ENCODE data around the gene C17orf78. TPM values are rescaled to one million over a fixed set of nuclear protein-coding genes. Genes with fewer than 3 reads are reported as not detected.
"Not testable (repeated sequence)": the region's sequence is repeated elsewhere in the genome, so short reads cannot be mapped to it uniquely, and the experiment has no call there.

C17orf78 gene
- total and polyA plus RNA-seq, 4 donors: not detected

DNA sequence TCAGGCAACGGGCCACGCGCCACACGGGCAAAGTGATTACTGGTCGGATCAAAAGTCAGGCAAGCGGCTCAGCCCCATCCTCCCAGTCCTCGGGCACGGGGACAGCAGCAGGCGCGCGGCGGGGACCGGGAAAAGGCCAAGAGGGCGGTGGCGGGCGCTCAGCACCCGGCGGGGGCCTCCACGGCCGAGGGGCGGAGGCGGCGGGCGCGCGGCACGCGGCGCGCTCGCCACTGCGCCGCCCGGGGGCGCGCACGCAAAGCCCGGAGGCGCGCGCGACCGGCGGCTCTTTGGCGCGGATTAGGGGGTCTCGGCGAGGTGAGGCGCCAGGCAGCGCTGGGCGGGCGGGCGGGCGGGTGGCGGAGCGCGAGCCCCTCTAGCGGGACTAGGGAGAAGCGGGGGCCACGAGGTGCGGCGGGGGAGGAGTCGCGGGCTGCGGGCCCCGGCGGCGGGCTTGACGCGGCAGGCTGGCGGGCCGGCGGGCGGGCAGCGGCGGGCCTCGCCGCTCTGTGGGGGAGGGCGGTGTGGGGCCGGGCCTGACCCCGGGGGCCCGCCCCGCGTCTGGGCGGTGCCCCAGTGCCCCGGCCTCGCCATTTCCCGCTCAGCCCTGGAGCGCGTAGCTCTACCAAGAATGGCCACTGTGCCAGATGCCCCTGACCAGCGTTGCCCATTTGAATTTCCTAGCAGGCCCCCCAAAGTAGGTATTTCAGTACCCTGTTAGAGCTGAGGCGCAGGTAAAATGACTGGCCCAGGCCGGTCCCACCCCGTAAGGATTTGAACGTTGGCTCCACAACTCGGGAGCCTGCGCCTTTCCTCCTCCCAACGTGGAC lies 31.1 kb downstream of the C17orf78 start, which contains the start of the genes ACACA and TADA2A:
Gene ACACA (minus strand): TSS at position 202 of the 827 bp plus-strand sequence. CDS start 537 bp downstream, outside the sequence.
Gene TADA2A (plus strand): TSS at position 252 of the 827 bp plus-strand sequence. CDS start 4,480 bp downstream, outside the sequence.
- peaks cover 0 to 9% (median 4%) of the 10 kb centered on the region in 4 donors for H3K36me3 ChIP-seq (ENCODE audit: control insufficient read depth in 4 of 4, insufficient read depth in 4 of 4, low read length in 4 of 4)
- TF ChIP-seq CTCF (IDR thresholded peaks at IDR 0.05; ENCODE audit: control extremely low read depth, extremely low read depth): no peak
- H3K4me3 ChIP-seq: peak within 1 kb of the TSS; percentile 91
- no peaks in the 10 kb centered on the region for H3K9me3 ChIP-seq (ENCODE audit: control insufficient read depth in 4 of 4, insufficient read depth in 3 of 4, low read length in 3 of 4)
- H3K27ac ChIP-seq (ENCODE audit: low read depth in 1 of 2, low read length in 1 of 2): peak within 1 kb of the TSS; percentile 97
- H3K27me3 ChIP-seq (ENCODE audit: control insufficient read depth in 3 of 3, insufficient read depth in 3 of 3, low read length in 2 of 3): no peaks in the 10 kb centered on the region
- peak within 1 kb of the TSS; percentile 73 to 78 for H3K9ac ChIP-seq (ENCODE audit: insufficient read depth in 1 of 2, low read length in 2 of 2)
- DNase-seq (peak; percentile 77 to 83 (median 80)), ATAC-seq (ENCODE audit: insufficient read depth, low FRiP score) (peak; percentile 98)
- WGBS, 2 donors: 0% methylated on average over 67 to 97 of the region's 98 CpGs
- H3K4me1 ChIP-seq (ENCODE audit: control insufficient read depth in 5 of 5, insufficient read depth in 5 of 5, low read length in 5 of 5): peaks cover 0 to 14% (median 3%) of the 10 kb centered on the region in 5 donors

DNA sequence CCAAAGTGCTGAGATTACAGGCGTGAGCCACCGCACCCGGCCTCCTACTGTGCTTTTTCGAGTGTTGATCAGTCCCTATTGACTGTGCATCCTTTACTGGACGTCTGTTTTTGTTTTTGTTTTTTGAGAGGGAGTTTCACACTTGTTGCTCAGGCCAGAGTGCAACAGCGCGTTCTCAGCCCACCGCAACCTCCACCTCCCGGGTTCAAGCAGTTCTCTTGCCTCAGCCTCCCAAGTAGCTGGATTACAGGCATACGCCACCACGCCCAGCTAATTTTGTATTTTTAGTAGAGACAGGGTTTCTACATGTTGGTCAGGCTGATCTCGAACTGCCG lies 32.3 kb downstream of the C17orf78 start:
- H3K27me3 ChIP-seq (ENCODE audit: control insufficient read depth in 3 of 3, insufficient read depth in 3 of 3, low read length in 2 of 3); ATAC-seq (ENCODE audit: insufficient read depth, low FRiP score); H3K4me3 ChIP-seq; H3K9me3 ChIP-seq (ENCODE audit: control insufficient read depth in 4 of 4, insufficient read depth in 3 of 4, low read length in 3 of 4); H3K9ac ChIP-seq (ENCODE audit: insufficient read depth in 1 of 2, low read length in 2 of 2); DNase-seq; H3K27ac ChIP-seq (ENCODE audit: low read depth in 1 of 2, low read length in 1 of 2): not testable (repeated sequence)
- Histone ChIP-seq H3K4me1 (ENCODE audit: control insufficient read depth in 5 of 5, insufficient read depth in 5 of 5, low read length in 5 of 5) (peaks cover 0 to 14% (median 3%) of the 10 kb centered on the region in 5 donors), H3K36me3 (ENCODE audit: control insufficient read depth in 4 of 4, insufficient read depth in 4 of 4, low read length in 4 of 4) (peaks cover 1 to 12% (median 6%) of the 10 kb centered on the region in 4 donors)
- 95 to 96% methylated on average over 13 of the region's 13 CpGs for WGBS, 2 donors

DNA sequence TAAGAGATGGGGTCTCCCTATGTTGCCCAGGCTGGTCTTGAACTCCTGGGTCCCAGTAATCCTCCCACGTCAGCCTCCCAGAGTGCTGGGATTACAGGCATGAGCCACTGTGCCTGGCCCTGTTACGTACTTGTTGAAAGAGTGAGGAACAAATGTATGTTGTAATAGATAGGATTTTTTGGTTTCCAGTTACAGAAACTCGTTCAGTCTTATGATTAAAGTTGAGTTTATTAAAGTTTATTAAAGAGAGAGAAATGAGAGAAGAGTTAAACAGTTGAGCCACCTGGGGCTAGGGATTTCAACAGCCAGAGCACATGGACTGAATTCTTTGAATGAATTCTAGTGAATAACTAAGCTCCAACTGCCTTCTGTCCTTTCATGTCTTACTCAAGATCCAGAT lies 34.6 kb downstream of the C17orf78 start:
- 54 to 80% methylated on average over 3 of the region's 3 CpGs for WGBS, 2 donors

More for the DNA sequence above, 34.6 kb downstream of the C17orf78 start:
- peaks cover 0 to 9% (median 2%) of the 10 kb centered on the region in 5 donors for H3K4me1 ChIP-seq (ENCODE audit: control insufficient read depth in 5 of 5, insufficient read depth in 5 of 5, low read length in 5 of 5)
- ATAC-seq (ENCODE audit: insufficient read depth, low FRiP score) (no peak), DNase-seq (no peak)
- no peak overlapping the region for H3K4me3 ChIP-seq
- H3K9me3 ChIP-seq (ENCODE audit: control insufficient read depth in 4 of 4, insufficient read depth in 3 of 4, low read length in 3 of 4): no peaks in the 10 kb centered on the region
- no peak overlapping the region for H3K9ac ChIP-seq (ENCODE audit: insufficient read depth in 1 of 2, low read length in 2 of 2)
- no peaks in the 10 kb centered on the region for H3K27me3 ChIP-seq (ENCODE audit: control insufficient read depth in 3 of 3, insufficient read depth in 3 of 3, low read length in 2 of 3)
- H3K36me3 ChIP-seq (ENCODE audit: control insufficient read depth in 4 of 4, insufficient read depth in 4 of 4, low read length in 4 of 4): peaks cover 2 to 16% (median 14%) of the 10 kb centered on the region in 4 donors
- no peak overlapping the region for H3K27ac ChIP-seq (ENCODE audit: low read depth in 1 of 2, low read length in 1 of 2)
- TF ChIP-seq CTCF (IDR thresholded peaks at IDR 0.05; ENCODE audit: control extremely low read depth, extremely low read depth): no peak
